ENCODE results near the gene RIMBP2.

- no peak for TF ChIP-seq CTCF (IDR thresholded peaks at IDR 0.05; ENCODE audit: low read depth, low read length)
- TF ChIP-seq EZH2phosphoT487 (IDR thresholded peaks at IDR 0.05; ENCODE audit: low read depth), result no peak
Measured at GRCh38 chr12:130571089-130571488, 145.0 kb downstream of the RIMBP2 start.

Data from OCI-LY3 (cell line).